Panc1 (cell line): ENCODE data around the gene ABCF2. TPM values are rescaled to one million over a fixed set of nuclear protein-coding genes. Genes with fewer than 3 reads are reported as not detected.

Experiments
- ATAC-seq: fragments of 200-7000 bp; cut with Tn5 transposase; 2 replicates; pipeline ENCODE4 v1.9.1; 2020; ENCODE audit warnings: mild to moderate bottlenecking, moderate library complexity
- BruUV-seq: library from RNA; stranded (reverse); fragments of 400-500 nt; replicated peaks from 2 replicates; lab custom pipeline; 2021; lab: Mats Ljungman, UMichigan
- CTCF ChIA-PET: fragments of 300-600 bp; sonication (Branson Sonifier 250); formaldehyde crosslinking; loops from one replicate; lab custom pipeline; 2022; ENCODE audit warnings: antibody characterized with exemption; lab: Charles Lee
- POLR2A ChIA-PET: fragments of 300-600 bp; sonication (Branson Sonifier 250); formaldehyde crosslinking; loops from one replicate; lab custom pipeline; 2022; ENCODE audit warnings: antibody characterized with exemption; lab: Charles Lee
- DNase-seq: peaks from one replicate; pipeline ENCODE4 v3.0.0-alpha.2; 2010; ENCODE audit warnings: low read depth, low spot score
- H3K27ac ChIP-seq: 2 replicates; pipeline ENCODE4 v1.5.1; 2011; ENCODE audit warnings: mild to moderate bottlenecking, low read length, inconsistent platforms
- H3K27me3 ChIP-seq: fragments of 200-500 bp; sonication (Bioruptor generic); 2 replicates; pipeline ENCODE4 v1.6.0; 2014; ENCODE audit warnings: low read length, inconsistent platforms; ENCODE audit not compliant: control insufficient read depth, insufficient read depth
- H3K36me3 ChIP-seq: fragments of 200-500 bp; sonication (Bioruptor generic); 2 replicates; pipeline ENCODE4 v1.5.1; 2014; ENCODE audit warnings: inconsistent platforms, mild to moderate bottlenecking, low read length, moderate library complexity; ENCODE audit not compliant: control insufficient read depth, insufficient read depth
- H3K4me1 ChIP-seq: 2 replicates; pipeline ENCODE4 v1.5.1; 2011; ENCODE audit warnings: inconsistent platforms, mild to moderate bottlenecking, low read length, moderate library complexity; ENCODE audit not compliant: control insufficient read depth, insufficient read depth
- H3K4me3 ChIP-seq, 2 experiments: 2 replicates each; pipeline ENCODE4 v1.5.1; 2011 to 2012; ENCODE audit warnings: low read depth in 2 of 2, low read length in 2 of 2, mild to moderate bottlenecking in 2 of 2, inconsistent platforms in 1 of 2, moderate library complexity in 1 of 2
- H3K9me3 ChIP-seq: fragments of 200-500 bp; sonication (Bioruptor generic); 2 replicates; pipeline ENCODE4 v1.5.1; 2014; ENCODE audit warnings: low read depth, mild to moderate bottlenecking, inconsistent platforms, low read length, moderate library complexity; ENCODE audit not compliant: control insufficient read depth, insufficient read depth
- CTCF ChIP-seq: fragments of 450-650 bp; IDR thresholded peaks from 2 replicates; pipeline ENCODE4 v1.5.1; 2017; ENCODE audit warnings: mild to moderate bottlenecking
- POLR2AphosphoS5 ChIP-seq: IDR thresholded peaks from 2 replicates; pipeline ENCODE4 v1.6.1; 2012; ENCODE audit warnings: mild to moderate bottlenecking, low read depth, low read length, moderate library complexity
- REST ChIP-seq, 2 experiments: IDR thresholded peaks; 2 replicates each; pipeline ENCODE4 v1.6.1; 2011 to 2012; ENCODE audit warnings: low read depth in 2 of 2, control low read depth in 1 of 2, low read length in 1 of 2, mild to moderate bottlenecking in 1 of 2, moderate library complexity in 1 of 2; ENCODE audit not compliant: insufficient read depth in 1 of 2
- SIN3A ChIP-seq: IDR thresholded peaks from 2 replicates; pipeline ENCODE4 v1.6.1; 2012; ENCODE audit warnings: low read depth, mild to moderate bottlenecking, low read length, moderate library complexity, borderline replicate concordance; ENCODE audit not compliant: insufficient read depth
- TCF7L2 ChIP-seq: IDR thresholded peaks from 2 replicates; pipeline ENCODE4 v1.6.1; 2011; ENCODE audit warnings: mild to moderate bottlenecking, low read depth, low read length, inconsistent platforms
- in situ Hi-C: cut with HindIII; loops from 2 replicates; pipeline ENCODE4 v1.10.0; 2016; ENCODE audit warnings: low sequenced_read_pairs, low pct_unique_long_range_greater_than_20kb
- intact Hi-C: fragments of 100-400 bp; cut with micrococcal nuclease; formaldehyde crosslinking; loops from one replicate; pipeline ENCODE4 v1.10.0; 2022; ENCODE audit not compliant: unreplicated experiment
- total RNA-seq: library from RNA; stranded (reverse); gene quantifications from one replicate; pipeline ENCODE4 v1.2.1, GENCODE V29; 2021; ENCODE audit not compliant: unreplicated experiment

Gene ABCF2
- total RNA-seq, 1 experiment from 2014 or later: 64.4 TPM

- H3K36me3 ChIP-seq: no peaks in the 10 kb centered on the region
- CTCF ChIA-PET: interaction anchor here (0.6 kb wide), 1 partner anchor 57 kb away, joined by 3 read pairs; no protein-coding TSS in a partner anchor
- H3K9me3 ChIP-seq: no peaks in the 10 kb centered on the region
- no peak for ATAC-seq
- intact Hi-C loops: no loop called here
- BruUV-seq: no TSS peak
- POLR2A ChIA-PET: no interaction called here
- TF ChIP-seq POLR2AphosphoS5 (no peak), SIN3A (no peak), REST (IDR thresholded peaks at IDR 0.05; ENCODE audit: insufficient read depth in 1 of 2, low read depth in 2 of 2, low read length in 1 of 2) (no peak), TCF7L2 (no peak), CTCF (no peak)
- no peak overlapping the region for H3K4me3 ChIP-seq
- H3K27ac ChIP-seq: no peak overlapping the region
- no peaks in the 10 kb centered on the region for H3K4me1 ChIP-seq
- no peak for DNase-seq
- H3K27me3 ChIP-seq: peaks cover 5% of the 10 kb centered on the region; the same call in 1 of the 2 replicates
- in situ Hi-C loops: no loop called here
Measured at GRCh38 chr7:151177310-151177709, 49.7 kb downstream of the ABCF2 start.

DNA sequence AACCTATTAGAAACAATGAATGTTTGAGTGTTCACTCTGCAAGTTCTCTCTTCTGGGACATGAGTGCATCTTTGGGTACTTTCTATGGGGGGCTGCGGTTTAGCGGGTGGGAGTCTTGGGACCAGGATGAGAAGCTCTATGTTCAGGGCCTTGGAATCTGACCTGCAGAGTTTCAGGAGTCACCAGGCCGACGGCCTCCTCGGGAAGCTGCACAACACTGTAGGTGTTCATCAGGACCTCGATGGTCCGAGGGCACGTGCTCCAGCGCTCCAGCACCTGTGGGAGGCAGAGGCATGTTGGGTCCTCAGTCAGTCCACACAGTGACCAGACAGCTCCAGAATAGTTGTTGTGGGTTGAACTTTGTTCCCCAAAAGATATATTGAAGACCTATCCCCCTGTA, 50.6 kb downstream of the ABCF2 start:
- Histone ChIP-seq H3K36me3 (no peaks in the 10 kb centered on the region), H3K9me3 (no peaks in the 10 kb centered on the region), H3K4me1 (no peaks in the 10 kb centered on the region), H3K27me3 (peaks cover 8% of the 10 kb centered on the region), H3K4me3 (no peak overlapping the region), H3K27ac (no peak overlapping the region)
- no peak for ATAC-seq
- no TSS peak for BruUV-seq
- CTCF ChIA-PET: interaction anchor here (1.0 kb wide), 1 partner anchor 35 kb away, joined by 3 read pairs; no protein-coding TSS in a partner anchor
- TF ChIP-seq TCF7L2 (no peak), POLR2AphosphoS5 (no peak), CTCF (no peak), REST (IDR thresholded peaks at IDR 0.05; ENCODE audit: insufficient read depth in 1 of 2, low read depth in 2 of 2, low read length in 1 of 2) (no peak), SIN3A (no peak)
- intact Hi-C loops: no loop called here
- no peak for DNase-seq
- POLR2A ChIA-PET: no interaction called here
- in situ Hi-C loops: no loop called here
